ENCODE data around the gene AK8. TPM values are rescaled to one million over a fixed set of nuclear protein-coding genes. Genes with fewer than 3 reads are reported as not detected.
A peak's percentile ranks its signal among the peaks of the same experiment; 100 is the strongest.

The AK8 gene
- total and polyA plus RNA-seq, 11 donors, result 0.61 to 1.4 TPM; not detected in 9

DNA sequence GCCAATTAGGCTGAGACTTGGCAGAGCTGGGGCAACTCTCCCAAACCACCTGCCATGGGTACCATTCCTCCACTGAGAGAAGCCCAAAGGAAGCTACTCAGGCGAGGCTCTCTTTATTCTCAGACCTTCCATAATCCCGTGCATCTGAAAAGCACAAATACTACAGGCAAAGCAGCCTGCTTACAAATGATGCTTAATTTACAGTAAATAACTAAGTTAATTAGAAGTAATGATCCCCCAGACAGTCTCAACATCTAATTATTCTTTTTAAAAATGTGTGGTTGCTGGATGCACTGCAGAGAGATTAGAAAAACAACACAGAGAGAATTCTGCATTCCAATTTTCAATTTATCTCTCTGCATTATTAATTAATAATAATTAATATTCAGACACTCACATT, 53.1 kb downstream of the AK8 start:
- Histone ChIP-seq H3K27me3 (no peaks in the 10 kb centered on the region), H3K36me3 (no peaks in the 10 kb centered on the region), H3K4me1 (no peaks in the 10 kb centered on the region), H3K4me3 (no peak overlapping the region), H3K9me3 (no peaks in the 10 kb centered on the region), H3K27ac (no peak overlapping the region)
- WGBS, 4 donors, result 72 to 88% (median 79%) methylated on average over 2 of the region's 2 CpGs
- TF ChIP-seq, protein P1, sequence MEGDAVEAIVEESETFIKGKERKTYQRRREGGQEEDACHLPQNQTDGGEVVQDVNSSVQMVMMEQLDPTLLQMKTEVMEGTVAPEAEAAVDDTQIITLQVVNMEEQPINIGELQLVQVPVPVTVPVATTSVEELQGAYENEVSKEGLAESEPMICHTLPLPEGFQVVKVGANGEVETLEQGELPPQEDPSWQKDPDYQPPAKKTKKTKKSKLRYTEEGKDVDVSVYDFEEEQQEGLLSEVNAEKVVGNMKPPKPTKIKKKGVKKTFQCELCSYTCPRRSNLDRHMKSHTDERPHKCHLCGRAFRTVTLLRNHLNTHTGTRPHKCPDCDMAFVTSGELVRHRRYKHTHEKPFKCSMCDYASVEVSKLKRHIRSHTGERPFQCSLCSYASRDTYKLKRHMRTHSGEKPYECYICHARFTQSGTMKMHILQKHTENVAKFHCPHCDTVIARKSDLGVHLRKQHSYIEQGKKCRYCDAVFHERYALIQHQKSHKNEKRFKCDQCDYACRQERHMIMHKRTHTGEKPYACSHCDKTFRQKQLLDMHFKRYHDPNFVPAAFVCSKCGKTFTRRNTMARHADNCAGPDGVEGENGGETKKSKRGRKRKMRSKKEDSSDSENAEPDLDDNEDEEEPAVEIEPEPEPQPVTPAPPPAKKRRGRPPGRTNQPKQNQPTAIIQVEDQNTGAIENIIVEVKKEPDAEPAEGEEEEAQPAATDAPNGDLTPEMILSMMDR (IDR thresholded peaks at IDR 0.05), result no peak
- no peak for TF ChIP-seq POLR2A (IDR thresholded peaks at IDR 0.05)
- intact Hi-C loops (cut with DNase I), result no loop called here
- ATAC-seq (no peak), DNase-seq (no peak)

DNA sequence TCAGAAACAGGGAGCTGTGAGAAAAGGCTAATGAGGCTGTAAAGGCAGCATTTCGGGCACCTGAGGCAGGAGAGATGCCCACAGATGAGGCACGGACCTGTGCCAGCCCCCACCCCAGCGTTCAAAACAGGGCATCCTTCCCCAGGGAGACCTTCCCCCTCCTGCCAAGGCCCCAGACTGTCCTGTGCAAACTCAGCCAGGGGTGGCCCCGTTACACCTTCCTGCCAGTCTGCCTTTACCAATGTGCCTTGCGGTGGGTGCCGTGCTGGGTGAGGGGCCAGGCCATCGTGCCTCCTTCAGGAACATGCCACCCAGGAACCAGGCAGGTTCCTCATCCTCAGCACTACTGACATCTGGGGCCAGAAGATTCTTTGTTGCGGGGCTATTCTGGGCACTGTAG, 53.9 kb downstream of the AK8 start:
- TF ChIP-seq, protein P1 (IDR thresholded peaks at IDR 0.05), result no peak
- Histone ChIP-seq H3K27ac (no peak overlapping the region), H3K4me1 (no peaks in the 10 kb centered on the region), H3K27me3 (no peaks in the 10 kb centered on the region), H3K4me3 (no peak overlapping the region), H3K9me3 (no peaks in the 10 kb centered on the region), H3K36me3 (no peaks in the 10 kb centered on the region)
- ATAC-seq (no peak), DNase-seq (no peak)
- 80 to 95% (median 86%) methylated on average over 8 of the region's 8 CpGs for WGBS, 4 donors
- intact Hi-C loops (cut with DNase I), result no loop called here

DNA sequence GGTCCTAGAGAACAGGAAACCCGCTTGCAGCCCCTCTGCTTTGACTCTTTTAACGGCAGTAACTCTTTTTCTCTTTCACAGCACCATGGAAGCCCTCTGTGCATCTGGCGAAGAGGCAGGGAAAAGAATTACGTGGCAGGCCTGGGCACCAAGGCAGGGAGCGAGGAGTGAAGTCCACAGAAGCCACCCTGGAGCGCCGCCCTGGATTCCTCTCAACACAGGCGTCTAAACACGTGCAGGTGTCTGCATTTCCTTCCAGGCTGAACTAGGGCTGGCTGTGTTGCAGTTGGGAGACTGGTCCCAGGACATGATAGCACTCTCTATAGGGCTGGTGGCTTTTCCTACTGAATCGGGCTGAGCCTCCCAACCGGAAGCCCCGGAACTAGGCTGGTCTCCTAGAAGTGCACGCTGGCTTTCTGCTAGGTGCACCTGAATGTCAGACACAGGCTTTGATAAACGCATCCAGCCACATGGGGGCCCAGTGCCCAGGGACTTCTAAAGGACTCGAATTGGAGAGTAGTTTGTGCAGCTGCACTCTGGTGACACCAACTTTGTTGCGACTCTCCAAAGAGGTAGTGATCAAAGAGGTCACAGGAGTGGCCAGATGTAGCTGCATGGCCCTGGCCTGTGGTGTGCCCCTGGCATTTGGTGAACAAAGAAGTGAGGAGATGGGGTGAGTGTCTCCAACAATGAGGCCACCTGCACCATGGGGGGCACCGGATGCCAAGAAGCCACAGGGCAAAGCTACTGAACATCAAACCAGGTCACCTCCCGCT, 54.5 kb downstream of the AK8 start:
- ATAC-seq (peak in 2 of 4 donors; percentile 39), DNase-seq (no peak)
- 71 to 75% (median 74%) methylated on average over 13 to 18 of the region's 18 CpGs for WGBS, 4 donors
- H3K36me3 ChIP-seq, result no peaks in the 10 kb centered on the region
- no peak overlapping the region for H3K4me3 ChIP-seq
- H3K4me1 ChIP-seq, result no peaks in the 10 kb centered on the region
- no peaks in the 10 kb centered on the region for H3K9me3 ChIP-seq
- intact Hi-C loops (cut with DNase I), result no loop called here
- H3K27me3 ChIP-seq, result no peaks in the 10 kb centered on the region
- no peak overlapping the region for H3K27ac ChIP-seq
- TF ChIP-seq, protein P1 (IDR thresholded peaks at IDR 0.05), result no peak
- no peak for TF ChIP-seq POLR2A (IDR thresholded peaks at IDR 0.05)

DNA sequence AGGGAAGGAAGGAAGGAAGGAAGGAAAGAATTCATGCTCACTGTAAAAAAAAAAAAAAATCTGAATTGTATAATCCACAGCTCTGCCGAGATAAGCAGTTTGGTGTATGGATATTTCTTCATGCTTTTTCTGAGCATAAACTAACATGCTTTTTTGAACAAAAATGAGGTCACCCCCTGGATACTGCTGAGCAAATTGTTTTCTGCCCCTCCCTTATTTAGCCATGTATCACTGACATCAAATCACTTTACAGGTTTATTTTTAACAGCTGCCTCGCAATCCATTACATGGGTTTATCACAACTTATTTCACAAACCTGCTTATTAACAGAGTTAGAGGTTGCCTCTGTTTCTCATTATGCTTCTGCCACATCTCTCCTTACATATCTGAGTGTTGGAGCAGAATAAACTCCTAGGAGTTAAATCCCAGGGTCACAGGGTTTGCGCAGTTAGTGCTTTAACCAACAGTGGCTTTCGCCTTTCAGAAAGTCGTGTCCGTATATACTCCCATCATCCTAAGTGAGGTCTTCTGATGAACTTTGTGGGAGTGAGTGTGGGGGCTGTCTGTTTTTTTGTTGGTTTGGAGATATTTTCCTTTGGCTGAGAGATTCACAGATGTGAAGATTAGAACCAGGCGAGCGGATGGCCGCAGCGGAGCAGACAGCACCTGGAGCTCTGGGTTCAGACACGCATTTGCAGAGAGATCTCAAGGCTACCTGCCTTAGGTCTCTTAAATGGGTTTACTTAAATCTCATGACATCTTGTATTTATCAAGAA, 57.7 kb downstream of the AK8 start:
- Histone ChIP-seq H3K27ac (no peak overlapping the region), H3K4me1 (no peaks in the 10 kb centered on the region), H3K36me3 (no peaks in the 10 kb centered on the region), H3K4me3 (no peak overlapping the region), H3K27me3 (no peaks in the 10 kb centered on the region), H3K9me3 (peaks cover 0 to 6% (median 0%) of the 10 kb centered on the region in 12 donors)
- TF ChIP-seq, protein P1 (IDR thresholded peaks at IDR 0.05), result no peak
- TF ChIP-seq POLR2A (IDR thresholded peaks at IDR 0.05), result no peak
- ATAC-seq, result peak in 2 of 4 donors; percentile 28 to 29
- intact Hi-C loops (cut with DNase I), result no loop called here
- WGBS, 4 donors, result 71 to 76% (median 73%) methylated on average over 11 of the region's 11 CpGs
- no peak for DNase-seq
